ENCODE data around the gene CASP1. TPM values are rescaled to one million over a fixed set of nuclear protein-coding genes. Genes with fewer than 3 reads are reported as not detected.

The CASP1 gene
- total RNA-seq, 1 experiment from 2014 or later = not detected

- no CpG with 5 or more reads among the region's 1 CpG for WGBS (ENCODE audit: extremely low coverage, insufficient read length, low lambda C conversion rate)
- no peak overlapping the region for H2BK120ac ChIP-seq (ENCODE audit: low read depth, low read length, poor library complexity, severe bottlenecking)
Observed at GRCh38 chr11:105024394-105024793, 10.6 kb downstream of the CASP1 start.

More at GRCh38 chr11:105024394-105024793, 10.6 kb downstream of the CASP1 start:
- TF ChIP-seq CTCF (conservative IDR thresholded peaks at IDR 0.05) = no peak
- Histone ChIP-seq H3K4me2 (ENCODE audit: insufficient read depth, insufficient read length, low read length) (no peak overlapping the region), H3K56ac (ENCODE audit: insufficient read length, low read depth, low read length) (no peak overlapping the region), H3K14ac (ENCODE audit: insufficient read depth, low read length) (no peak overlapping the region), H3K4me1 (ENCODE audit: insufficient read depth, low read length) (no peaks in the 10 kb centered on the region), H2AK5ac (ENCODE audit: insufficient read length, low read length) (no peak overlapping the region), H3K23me2 (ENCODE audit: insufficient read length, low read depth, low read length, poor library complexity, severe bottlenecking) (no peaks in the 10 kb centered on the region), H3K9me3 (ENCODE audit: control insufficient read depth, low read depth, low read length) (no peaks in the 10 kb centered on the region), H2AFZ (ENCODE audit: low read length) (no peak overlapping the region), H3K4ac (ENCODE audit: low read depth, low read length) (no peak overlapping the region), H3K9ac (ENCODE audit: extremely low read depth, insufficient read length, low read length) (no peak overlapping the region), H2BK20ac (ENCODE audit: low read depth, low read length, poor library complexity, severe bottlenecking) (no peak overlapping the region), H2BK12ac (ENCODE audit: insufficient read length, low read depth, low read length) (no peak overlapping the region), H4K8ac (replicated peaks; ENCODE audit: insufficient read length, low read depth, low read length) (no peak overlapping the region), H3T11ph (ENCODE audit: low read length) (no peak overlapping the region), H3K18ac (ENCODE audit: insufficient read length, low read depth, low read length) (no peak overlapping the region), H3K27me3 (ENCODE audit: insufficient read depth, low read length) (no peaks in the 10 kb centered on the region), H3K79me2 (ENCODE audit: insufficient read depth, low read length) (no peaks in the 10 kb centered on the region), H2BK15ac (ENCODE audit: low read depth, low read length) (no peak overlapping the region), H3K23ac (ENCODE audit: insufficient read length, low read depth, low read length) (no peak overlapping the region), H3K27ac (ENCODE audit: insufficient read length, low read depth, low read length) (no peak overlapping the region), H4K5ac (ENCODE audit: insufficient read length, low read depth, low read length) (no peak overlapping the region), H3K79me1 (ENCODE audit: insufficient read depth, low read depth, low read length, poor library complexity, severe bottlenecking) (no peaks in the 10 kb centered on the region), H4K20me1 (ENCODE audit: control insufficient read depth, insufficient read depth, insufficient read length) (no peaks in the 10 kb centered on the region), H4K91ac (ENCODE audit: insufficient read length, low read depth, low read length) (no peak overlapping the region), H2BK5ac (ENCODE audit: insufficient read length, low read length) (no peak overlapping the region)
- Mint-ChIP-seq H3K4me3 (no peak overlapping the region), H3K4me1 (no peaks in the 10 kb centered on the region), H3K36me3 (ENCODE audit: insufficient read depth in 1 of 3, low read depth in 3 of 3) (peaks cover 2 to 4% (median 2%) of the 10 kb centered on the region in 3 experiments; a peak in 3 of 7 replicates), H3K27me3 (ENCODE audit: low read depth) (no peaks in the 10 kb centered on the region), H3K9me3 (peaks cover 3% of the 10 kb centered on the region in 2 experiments; a peak in 3 of 5 replicates), H3K27ac (no peak overlapping the region)
- no peak for DNase-seq

Measured in H9 (cell line).